Measurements from ENCODE around the gene OR2C3.
"Not testable (repeated sequence)": the region's sequence is repeated elsewhere in the genome, so short reads cannot be mapped to it uniquely, and the experiment has no call there.

OR2C3 gene

DNA sequence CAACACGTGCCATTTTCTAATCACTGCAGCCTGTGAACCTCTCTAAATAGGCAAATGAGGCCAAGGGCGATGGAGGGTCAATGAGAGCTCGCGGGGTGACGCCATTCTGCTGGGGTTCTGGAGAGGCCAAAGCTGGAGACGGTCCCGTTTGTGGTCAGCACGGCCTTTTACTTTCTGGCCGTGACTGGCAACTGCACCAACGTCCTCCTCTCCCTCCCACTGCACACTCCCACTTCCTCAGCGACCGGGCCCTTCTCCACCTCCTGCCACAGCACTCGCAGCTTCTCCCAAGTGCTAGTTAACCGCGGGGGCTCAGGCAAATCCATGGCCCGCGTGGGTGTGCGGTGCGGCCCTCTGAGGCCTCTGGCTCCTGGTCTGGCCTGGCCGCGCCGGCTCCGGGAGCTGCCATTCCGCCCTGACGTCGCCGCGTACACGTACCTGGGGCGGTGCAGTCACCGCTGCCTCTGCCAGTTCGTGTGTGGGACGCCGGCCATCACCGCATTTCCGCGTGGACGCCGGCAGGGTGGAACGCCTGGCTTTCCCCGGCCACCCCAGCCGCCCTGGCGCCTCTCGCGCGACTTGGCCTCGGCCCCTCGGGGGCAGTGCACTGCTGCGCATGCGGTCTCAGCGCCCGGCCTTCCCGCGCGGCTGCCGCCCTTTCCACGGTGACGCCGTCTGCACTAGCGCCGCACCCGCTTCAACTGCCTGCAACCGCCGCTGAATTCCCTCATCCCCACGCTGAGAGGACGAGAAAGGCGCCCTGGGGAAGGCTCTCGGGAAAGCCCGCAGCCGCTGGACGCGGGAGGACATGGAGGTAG is 18.2 kb downstream of the OR2C3 start:
- peak in 1 of 2 donors; percentile 15 for DNase-seq

DNA sequence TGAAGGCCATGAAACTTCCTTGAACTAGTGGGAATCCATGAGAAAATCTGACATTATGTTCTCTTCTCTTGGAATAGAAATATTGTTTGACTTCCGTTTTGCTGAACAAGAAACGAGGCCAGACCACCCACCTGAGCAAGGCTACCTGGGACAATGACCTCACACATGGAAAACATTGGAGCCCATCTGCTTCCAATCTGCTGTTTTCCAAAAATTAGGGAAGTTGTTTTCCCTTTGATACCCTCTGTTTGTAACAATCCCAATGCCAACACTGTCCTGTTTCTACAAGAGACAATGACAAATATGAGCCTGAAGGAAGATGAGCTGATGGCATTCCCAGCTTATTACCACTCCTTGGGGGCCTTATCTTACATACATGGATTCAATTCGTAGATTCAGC is 29.4 kb downstream of the OR2C3 start:
- DNase-seq: no peak

DNA sequence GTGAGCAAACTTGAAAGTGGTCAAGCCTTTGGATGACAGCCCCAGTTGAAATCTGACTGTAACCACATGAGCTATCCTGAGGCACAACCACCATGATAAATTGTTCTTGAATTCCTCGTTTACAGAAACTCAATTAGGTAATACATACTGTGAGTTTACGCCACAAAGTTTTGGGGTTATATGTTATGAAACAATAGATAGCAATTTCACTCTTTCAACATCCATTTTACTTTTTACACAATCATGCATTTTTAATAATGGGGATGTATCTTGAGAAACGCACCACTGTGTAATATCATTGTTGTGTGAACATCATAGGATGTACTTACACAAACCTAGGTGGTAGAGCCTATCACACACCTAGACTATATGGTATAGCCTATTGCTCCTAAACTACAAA is 35.4 kb downstream of the OR2C3 start:
- DNase-seq: peak in 1 of 2 donors; percentile 15

DNA sequence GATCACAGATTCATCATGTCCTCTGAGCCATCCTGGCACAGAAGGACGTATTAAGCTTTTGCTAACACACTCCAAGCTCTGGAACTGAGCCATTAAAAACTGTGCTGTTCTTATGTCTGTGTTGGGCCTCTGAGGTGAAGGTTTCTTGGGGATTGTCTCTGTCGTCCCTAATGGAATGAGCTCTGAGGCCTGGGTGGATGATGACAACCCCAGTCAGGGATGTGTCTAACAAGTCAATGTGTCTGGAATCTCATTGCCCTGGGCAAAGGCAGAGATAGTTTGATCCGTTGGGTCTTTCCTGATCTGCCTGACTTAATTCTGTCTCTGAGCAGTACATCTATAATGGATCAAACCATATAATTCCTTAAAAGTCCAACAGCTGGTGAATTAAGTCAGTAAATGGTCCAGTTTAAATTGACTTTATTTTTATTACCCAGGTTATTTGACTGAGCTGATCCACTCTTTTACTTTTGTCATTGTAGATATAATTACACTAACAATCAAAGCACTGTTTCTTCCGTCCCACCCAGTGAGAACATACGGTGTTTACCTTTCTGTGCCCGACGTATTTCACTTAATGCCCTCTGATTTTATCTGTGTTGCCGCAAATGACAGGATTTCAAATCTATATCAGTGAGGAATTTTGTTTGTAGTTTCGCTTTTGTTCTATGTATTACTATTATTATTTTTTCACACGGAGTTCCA is 39.5 kb downstream of the OR2C3 start:
- DNase-seq: no peak

- no peak for DNase-seq
Measured at GRCh38 chr1:247494767-247495166, 41.5 kb downstream of the OR2C3 start.

GRCh38 chr1:247493106-247493505 is 43.1 kb downstream of the OR2C3 start:
- DNase-seq: no peak

- DNase-seq: no peak
Measured at GRCh38 chr1:247491328-247491727, 44.9 kb downstream of the OR2C3 start.

- DNase-seq: peak; percentile 35 to 67
Measured at GRCh38 chr1:247487057-247487456, 49.2 kb downstream of the OR2C3 start.

DNA sequence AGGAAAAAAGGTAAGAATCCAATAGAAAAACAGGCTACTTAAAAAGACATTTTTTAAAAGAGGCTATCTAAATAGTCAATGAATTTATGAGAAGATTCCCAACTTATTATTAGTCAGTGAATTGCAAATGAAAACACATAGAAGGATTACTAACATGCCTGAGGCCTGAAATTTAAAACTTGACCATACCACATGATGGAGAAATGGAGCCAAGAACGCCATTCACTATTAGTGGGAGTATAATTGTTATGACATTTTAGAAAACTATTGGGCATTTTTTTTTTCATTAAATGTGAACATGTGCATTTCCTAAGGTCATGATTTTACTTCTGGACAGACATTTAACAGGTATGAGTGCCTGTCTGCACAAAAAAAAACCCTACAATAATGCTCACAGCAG is 53.5 kb downstream of the OR2C3 start:
- no peak for DNase-seq

DNA sequence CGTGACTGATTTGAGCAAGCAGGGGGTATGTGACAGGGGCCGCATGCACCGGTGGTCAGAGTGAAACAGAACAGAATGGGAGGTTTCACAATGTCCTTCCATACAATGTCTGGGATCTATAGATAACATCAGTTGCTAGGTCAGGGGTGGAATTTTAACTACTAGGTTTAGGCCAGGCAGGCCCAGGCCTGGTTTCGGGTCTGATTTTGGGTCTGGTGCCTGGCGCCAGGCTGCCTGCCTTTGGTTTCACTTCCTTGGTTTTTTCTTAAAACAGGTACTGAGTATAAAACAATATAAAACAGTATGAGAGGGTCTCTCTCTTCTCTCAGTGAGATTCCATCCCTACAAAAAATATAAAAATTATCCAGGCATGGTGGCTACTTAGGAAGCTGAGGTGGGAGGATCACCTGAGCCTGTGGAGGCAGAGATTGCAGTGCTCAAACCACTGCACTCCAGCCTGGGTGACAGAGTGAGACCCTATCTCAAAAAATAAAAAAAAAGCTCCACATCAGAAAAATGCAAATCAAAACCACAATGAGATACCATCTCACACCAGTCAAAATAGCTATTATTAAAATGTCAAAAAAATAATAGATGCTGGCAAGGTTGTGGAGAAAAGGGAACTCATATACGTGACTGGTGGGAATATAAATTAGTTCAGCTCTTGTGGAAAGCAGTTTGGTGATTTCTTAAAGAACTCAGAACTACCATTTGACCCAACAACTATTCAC is 59.7 kb downstream of the OR2C3 start:
- DNase-seq: not testable (repeated sequence)

DNA sequence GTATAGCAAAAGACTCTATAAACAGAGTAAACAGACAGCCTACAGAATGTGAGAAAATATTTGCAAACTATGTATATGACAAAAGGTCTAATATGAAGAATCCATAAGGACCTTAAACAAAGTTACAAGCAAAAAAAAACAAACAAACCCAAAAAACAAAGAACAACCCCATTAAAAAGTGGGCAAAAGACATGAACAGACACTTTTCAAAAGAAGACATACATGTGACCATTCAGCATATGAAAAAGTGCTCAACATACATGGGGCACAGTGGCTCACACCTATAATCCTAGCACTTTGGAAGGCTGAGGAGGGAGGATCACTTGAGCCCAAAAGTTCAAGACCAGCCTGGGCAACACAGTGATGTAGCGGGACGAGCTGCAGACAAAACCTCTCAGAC is 60.4 kb downstream of the OR2C3 start:
- no peak for DNase-seq
